NCI-H345 (cell line): ENCODE data around the gene WBP4.
A peak's percentile ranks its signal among the peaks of the same experiment; 100 is the strongest.

Source experiments
- DNase-seq: peaks from one replicate; lab custom pipeline; 2025; lab: John Stamatoyannopoulos, UW

The WBP4 gene

GRCh38 chr13:41049480-41050440, 11.5 kb upstream of the WBP4 start:
- no peak for DNase-seq

GRCh38 chr13:41052441-41052840, 8.9 kb upstream of the WBP4 start:
- no peak for DNase-seq

GRCh38 chr13:41053384-41053826, 7.9 kb upstream of the WBP4 start:
- no peak for DNase-seq

- peak; percentile 12 for DNase-seq
Observed at GRCh38 chr13:41054212-41054877, 7.0 kb upstream of the WBP4 start.

- no peak for DNase-seq
Observed at GRCh38 chr13:41054919-41055619, 6.2 kb upstream of the WBP4 start.

GRCh38 chr13:41056194-41056593, 5.1 kb upstream of the WBP4 start:
- no peak for DNase-seq

GRCh38 chr13:41056826-41057711, 4.2 kb upstream of the WBP4 start:
- DNase-seq = no peak

GRCh38 chr13:41058295-41059070, 2.8 kb upstream of the WBP4 start:
- no peak for DNase-seq

- no peak for DNase-seq
Observed at GRCh38 chr13:41059456-41060081, 1.7 kb upstream of the WBP4 start.

- DNase-seq = peak; percentile 75
Observed at GRCh38 chr13:41060082-41060723, 1.1 kb upstream of the WBP4 start.

- peak; percentile 76 for DNase-seq
Observed at GRCh38 chr13:41060724-41061074, 610 bp upstream of the WBP4 start.

- DNase-seq = no peak
Observed at GRCh38 chr13:41061914-41062837, 867 bp downstream of the WBP4 start.

- DNase-seq = no peak
Observed at GRCh38 chr13:41064493-41064892, 3.2 kb downstream of the WBP4 start.

GRCh38 chr13:41065078-41065477, 3.8 kb downstream of the WBP4 start:
- DNase-seq = no peak

- DNase-seq = no peak
Observed at GRCh38 chr13:41074523-41074922, 13.2 kb downstream of the WBP4 start.

GRCh38 chr13:41075034-41075433, 13.7 kb downstream of the WBP4 start:
- DNase-seq = no peak

GRCh38 chr13:41075485-41075884, 14.2 kb downstream of the WBP4 start:
- DNase-seq = no peak

GRCh38 chr13:41077475-41077874, 16.2 kb downstream of the WBP4 start:
- no peak for DNase-seq

GRCh38 chr13:41079725-41080124, 18.4 kb downstream of the WBP4 start:
- DNase-seq = no peak
